ENCODE measurements around the gene VILL.

The VILL gene

DNA sequence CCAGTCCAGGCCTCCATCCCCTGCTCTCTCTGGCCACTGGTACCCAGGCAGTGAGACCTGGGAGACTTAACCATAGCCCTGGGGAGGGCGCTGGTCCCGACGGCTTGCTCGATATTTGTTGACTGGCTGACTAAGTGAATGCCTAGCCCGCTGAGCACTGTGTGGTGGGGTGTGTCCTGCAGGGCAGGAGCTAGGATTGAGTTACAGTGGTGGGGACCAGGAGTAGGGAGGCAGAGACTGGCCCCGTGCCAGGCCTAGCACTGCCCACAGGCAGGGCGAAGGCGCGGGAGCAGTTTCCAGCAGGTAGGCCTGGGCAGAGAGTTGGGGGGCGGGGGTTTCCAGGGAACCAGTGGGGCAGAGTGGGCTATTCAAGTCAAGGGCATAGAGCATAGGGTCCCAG, at the start of gene VILL:
Gene VILL, plus strand, starts transcription at position 260 of the 400 bp plus-strand sequence. CDS start 2,887 bp downstream, outside the sequence.
- Histone ChIP-seq H3K4me3 (no peak within 1 kb of the TSS), H3K27ac (no peak within 1 kb of the TSS), H3K9me3 (ENCODE audit: low read depth, low read length) (no peaks in the 10 kb centered on the region), H3K9ac (ENCODE audit: insufficient read length) (no peak within 1 kb of the TSS), H3K36me3 (ENCODE audit: insufficient read depth, low read length) (no peaks in the 10 kb centered on the region)
- DNase-seq (ENCODE audit: low read depth, low spot score) = no peak
- TF ChIP-seq FOXP2 (optimal IDR thresholded peaks at IDR 0.05; ENCODE audit: control extremely low read depth, extremely low read length, insufficient read depth) (no peak), EZH2 (IDR thresholded peaks at IDR 0.05) (no peak), POLR2AphosphoS5 (IDR thresholded peaks at IDR 0.05; ENCODE audit: borderline replicate concordance, low read depth, low read length) (no peak)

DNA sequence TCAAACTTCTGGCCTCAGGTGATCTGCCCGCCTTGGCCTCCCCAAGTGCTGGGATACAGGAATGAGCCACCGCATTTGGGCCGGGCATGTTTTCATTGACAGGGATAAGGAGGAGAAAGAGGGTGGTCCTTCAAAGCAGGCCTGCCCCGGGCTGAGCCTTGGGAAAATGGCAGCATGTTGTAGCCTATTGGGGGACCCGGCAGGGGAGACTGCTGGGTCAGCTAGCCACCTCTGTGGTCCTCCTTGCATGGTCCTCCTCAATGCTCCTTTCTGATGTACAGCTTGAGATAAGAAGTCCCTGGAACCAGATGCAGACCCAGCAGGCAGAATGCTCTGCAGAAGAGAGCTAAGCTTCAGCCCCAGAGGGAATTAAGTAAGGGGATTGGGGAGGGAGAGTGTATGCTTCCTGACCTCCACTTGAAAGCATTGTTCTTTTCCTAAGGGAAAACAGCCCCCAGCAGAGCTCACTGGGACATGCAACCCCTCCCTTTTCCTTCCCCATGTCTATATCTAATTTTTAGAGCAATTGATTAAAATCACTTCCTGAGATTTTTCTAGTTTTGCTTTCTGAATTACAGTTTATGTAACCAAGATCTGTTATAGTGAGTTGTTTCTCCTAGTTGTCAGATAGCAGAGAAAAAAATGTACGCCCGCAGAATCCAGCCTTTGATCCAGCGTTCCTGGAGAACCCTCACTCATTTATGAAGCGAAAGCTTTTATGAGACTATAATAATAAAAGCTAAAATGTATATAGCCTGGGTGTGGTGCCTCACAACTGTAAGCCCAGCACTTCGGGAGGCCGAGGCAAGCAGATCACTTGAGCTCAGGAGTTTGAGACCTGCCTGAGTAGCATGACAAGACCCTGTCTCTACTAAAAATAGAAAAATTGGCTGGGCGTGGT, 48.7 kb upstream of the VILL start:
- H3K9ac ChIP-seq (ENCODE audit: insufficient read length) = no peak overlapping the region
- H3K27ac ChIP-seq = peak overlapping the region; percentile 9; the same call in 1 of the 2 replicates
- H3K9me3 ChIP-seq (ENCODE audit: low read depth, low read length) = no peaks in the 10 kb centered on the region
- no peaks in the 10 kb centered on the region for H3K36me3 ChIP-seq (ENCODE audit: insufficient read depth, low read length)
- no peak overlapping the region for H3K4me3 ChIP-seq
- TF ChIP-seq EZH2 (IDR thresholded peaks at IDR 0.05) (no peak), POLR2AphosphoS5 (IDR thresholded peaks at IDR 0.05; ENCODE audit: borderline replicate concordance, low read depth, low read length) (no peak), FOXP2 (optimal IDR thresholded peaks at IDR 0.05; ENCODE audit: control extremely low read depth, extremely low read length, insufficient read depth) (no peak)
- no peak for DNase-seq (ENCODE audit: low read depth, low spot score)

DNA sequence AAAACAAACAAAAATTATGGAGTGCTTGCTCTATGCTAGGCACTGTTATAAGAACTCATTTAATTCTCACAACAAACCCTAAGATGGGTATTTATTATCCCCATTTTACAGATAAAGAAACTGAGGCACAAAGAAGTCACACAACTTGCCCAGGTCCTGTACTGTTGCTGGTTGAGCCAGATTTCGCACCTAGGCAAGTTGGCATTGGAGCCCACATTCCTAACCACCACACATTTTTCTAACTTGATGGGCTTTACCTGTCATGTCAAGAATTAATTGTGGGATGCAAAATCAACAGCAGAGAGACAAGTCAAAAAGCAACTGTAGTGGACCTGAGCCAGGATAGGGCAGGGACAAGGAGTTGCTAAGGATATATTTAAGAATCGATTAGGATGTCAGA, 47.9 kb upstream of the VILL start:
- H3K27ac ChIP-seq = no peak overlapping the region
- H3K36me3 ChIP-seq (ENCODE audit: insufficient read depth, low read length) = no peaks in the 10 kb centered on the region
- no peak overlapping the region for H3K9ac ChIP-seq (ENCODE audit: insufficient read length)
- H3K4me3 ChIP-seq = no peak overlapping the region
- TF ChIP-seq FOXP2 (optimal IDR thresholded peaks at IDR 0.05; ENCODE audit: control extremely low read depth, extremely low read length, insufficient read depth) (no peak), POLR2AphosphoS5 (IDR thresholded peaks at IDR 0.05; ENCODE audit: borderline replicate concordance, low read depth, low read length) (no peak), EZH2 (IDR thresholded peaks at IDR 0.05) (no peak)
- H3K9me3 ChIP-seq (ENCODE audit: low read depth, low read length) = no peaks in the 10 kb centered on the region
- DNase-seq (ENCODE audit: low read depth, low spot score) = no peak

DNA sequence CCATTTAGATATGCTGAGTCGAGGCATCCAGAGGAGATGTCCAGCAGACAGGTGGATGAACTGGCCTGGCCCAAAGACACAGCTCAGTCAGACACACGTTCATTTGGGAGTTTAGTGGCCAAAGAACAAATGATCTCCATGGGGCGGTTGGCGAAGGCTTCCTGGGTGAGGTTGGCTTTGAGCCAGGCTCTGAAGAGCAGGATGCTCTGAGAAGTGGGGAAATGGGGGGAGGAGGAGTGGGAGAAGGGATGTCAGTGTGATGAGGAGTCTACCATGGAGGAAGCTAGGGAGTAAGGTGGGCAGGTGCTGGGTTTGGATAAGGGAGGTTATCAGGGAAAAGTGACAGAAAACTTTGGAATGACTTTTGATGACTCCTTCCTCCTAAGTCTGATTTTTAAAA, 47.5 kb upstream of the VILL start:
- H3K9ac ChIP-seq (ENCODE audit: insufficient read length) = no peak overlapping the region
- H3K9me3 ChIP-seq (ENCODE audit: low read depth, low read length) = no peaks in the 10 kb centered on the region
- DNase-seq (ENCODE audit: low read depth, low spot score) = no peak
- no peak overlapping the region for H3K27ac ChIP-seq
- no peaks in the 10 kb centered on the region for H3K36me3 ChIP-seq (ENCODE audit: insufficient read depth, low read length)
- no peak overlapping the region for H3K4me3 ChIP-seq
- TF ChIP-seq EZH2 (IDR thresholded peaks at IDR 0.05) = no peak
- TF ChIP-seq POLR2AphosphoS5 (IDR thresholded peaks at IDR 0.05; ENCODE audit: borderline replicate concordance, low read depth, low read length) = no peak
- TF ChIP-seq FOXP2 (optimal IDR thresholded peaks at IDR 0.05; ENCODE audit: control extremely low read depth, extremely low read length, insufficient read depth) = no peak

DNA sequence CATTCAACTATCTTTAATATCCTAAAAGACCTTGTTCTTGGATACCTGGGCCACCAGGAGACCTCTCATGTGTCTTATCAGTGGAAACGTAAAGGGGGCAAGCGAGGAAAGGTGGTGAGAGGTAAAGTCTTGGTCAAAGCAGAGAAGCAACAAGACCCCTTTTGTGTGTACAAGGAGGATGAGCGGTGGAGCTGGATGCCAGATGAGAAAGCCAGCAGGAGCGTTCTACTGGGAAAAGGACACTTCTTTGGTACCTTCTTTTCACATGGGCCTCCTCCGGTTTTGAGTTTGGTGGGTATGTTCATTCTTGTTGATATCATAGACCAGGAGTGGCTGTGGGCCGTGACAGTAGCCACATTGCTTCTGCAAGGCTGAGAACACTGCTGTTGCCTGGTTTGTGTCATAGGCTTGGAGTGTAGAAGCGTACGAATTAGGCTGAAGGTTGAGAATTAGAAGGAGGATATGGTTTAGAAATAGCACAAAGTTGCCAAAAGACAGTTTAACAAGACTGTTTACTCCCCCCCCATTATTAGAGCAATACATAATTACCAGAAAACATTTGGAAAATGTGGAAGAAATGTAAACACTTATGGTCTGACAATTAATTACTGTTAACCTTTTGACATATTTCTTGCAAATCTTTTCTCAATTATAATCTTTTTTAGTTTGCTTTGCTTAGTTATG, 46.8 kb upstream of the VILL start:
- no peak for TF ChIP-seq EZH2 (IDR thresholded peaks at IDR 0.05)
- TF ChIP-seq FOXP2 (optimal IDR thresholded peaks at IDR 0.05; ENCODE audit: control extremely low read depth, extremely low read length, insufficient read depth) = no peak
- TF ChIP-seq POLR2AphosphoS5 (IDR thresholded peaks at IDR 0.05; ENCODE audit: borderline replicate concordance, low read depth, low read length) = no peak
- DNase-seq (ENCODE audit: low read depth, low spot score) = no peak
- Histone ChIP-seq H3K36me3 (ENCODE audit: insufficient read depth, low read length) (no peaks in the 10 kb centered on the region), H3K9me3 (ENCODE audit: low read depth, low read length) (no peaks in the 10 kb centered on the region), H3K27ac (no peak overlapping the region), H3K9ac (ENCODE audit: insufficient read length) (no peak overlapping the region), H3K4me3 (no peak overlapping the region)

DNA sequence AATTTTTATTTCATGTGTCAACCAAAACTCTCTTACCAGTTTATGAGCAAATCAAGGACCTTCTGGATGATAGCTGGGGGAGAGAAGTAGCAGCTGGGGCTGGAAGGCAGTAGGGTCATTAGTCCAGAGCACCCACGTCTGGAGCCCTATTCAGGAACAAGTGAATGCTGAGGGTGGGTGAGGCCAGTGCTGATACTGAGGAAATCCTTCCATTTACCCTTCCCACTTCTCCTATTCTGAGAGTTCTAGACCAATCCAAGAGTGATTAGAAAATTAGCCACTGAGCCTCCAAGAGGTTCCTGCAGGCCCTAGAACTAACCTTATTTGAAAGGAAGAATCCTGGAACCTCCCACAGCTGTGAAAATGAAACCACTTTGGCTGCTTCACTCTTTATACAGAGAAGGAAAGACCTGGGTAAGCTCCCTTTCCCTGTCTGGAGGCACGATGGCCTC, 46.2 kb upstream of the VILL start:
- no peak overlapping the region for H3K4me3 ChIP-seq
- no peak for TF ChIP-seq EZH2 (IDR thresholded peaks at IDR 0.05)
- TF ChIP-seq POLR2AphosphoS5 (IDR thresholded peaks at IDR 0.05; ENCODE audit: borderline replicate concordance, low read depth, low read length) = no peak
- TF ChIP-seq FOXP2 (optimal IDR thresholded peaks at IDR 0.05; ENCODE audit: control extremely low read depth, extremely low read length, insufficient read depth) = no peak
- H3K9me3 ChIP-seq (ENCODE audit: low read depth, low read length) = no peaks in the 10 kb centered on the region
- H3K9ac ChIP-seq (ENCODE audit: insufficient read length) = no peak overlapping the region
- H3K27ac ChIP-seq = no peak overlapping the region
- DNase-seq (ENCODE audit: low read depth, low spot score) = no peak
- H3K36me3 ChIP-seq (ENCODE audit: insufficient read depth, low read length) = no peaks in the 10 kb centered on the region

DNA sequence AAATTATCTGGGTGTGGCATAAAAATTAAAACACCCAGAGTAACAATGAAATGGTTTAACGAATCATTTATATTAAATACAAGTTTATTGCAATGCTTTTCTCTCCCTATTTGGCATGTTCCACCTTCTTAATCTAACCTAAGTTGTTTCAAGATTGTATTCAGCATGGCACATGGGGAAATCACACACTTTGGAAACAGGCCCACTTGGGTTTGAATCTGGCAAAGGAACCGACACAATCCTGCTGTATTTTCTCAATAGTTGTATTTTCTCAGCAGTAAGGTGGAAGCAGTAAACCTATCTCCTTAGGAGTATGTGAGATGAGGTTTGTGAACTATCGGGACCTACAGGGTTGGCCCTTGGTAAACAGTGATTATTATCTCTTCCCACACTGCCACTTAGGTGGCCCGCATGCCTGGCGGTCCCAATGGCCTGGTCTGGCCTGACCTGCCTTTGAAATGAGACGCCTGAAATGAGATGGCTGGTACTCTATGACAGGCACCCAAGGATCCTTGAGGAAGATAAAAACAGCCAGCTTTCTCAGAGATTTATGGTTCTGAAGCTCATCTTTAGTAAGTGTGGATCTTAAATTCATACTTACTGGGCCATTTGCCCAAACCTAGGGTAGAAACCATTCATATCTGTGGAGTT, 45.3 kb upstream of the VILL start:
- no peaks in the 10 kb centered on the region for H3K36me3 ChIP-seq (ENCODE audit: insufficient read depth, low read length)
- H3K4me3 ChIP-seq = peak overlapping the region; percentile 45
- no peak overlapping the region for H3K9ac ChIP-seq (ENCODE audit: insufficient read length)
- peak overlapping the region; percentile 44; the same call in 1 of the 2 replicates for H3K27ac ChIP-seq
- H3K9me3 ChIP-seq (ENCODE audit: low read depth, low read length) = no peaks in the 10 kb centered on the region
- no peak for DNase-seq (ENCODE audit: low read depth, low spot score)
- TF ChIP-seq EZH2 (IDR thresholded peaks at IDR 0.05) (no peak), POLR2AphosphoS5 (IDR thresholded peaks at IDR 0.05; ENCODE audit: borderline replicate concordance, low read depth, low read length) (no peak), FOXP2 (optimal IDR thresholded peaks at IDR 0.05; ENCODE audit: control extremely low read depth, extremely low read length, insufficient read depth) (no peak)

Measured in SK-N-MC (cell line).